Breast epithelium (tissue), 3 donors: ENCODE results near the gene IGSF11.

ENCODE experiments used
- CTCF ChIP-seq, 3 donors: fragments of 450-650 bp; IDR thresholded peaks; one replicate each; pipeline ENCODE4 v1.5.1; 2016 to 2017; ENCODE audit warnings: antibody characterized with exemption in 3 of 3, mild to moderate bottlenecking in 3 of 3, moderate library complexity in 3 of 3
- POLR2A ChIP-seq: fragments of 450-650 bp; IDR thresholded peaks from one replicate; pipeline ENCODE4 v1.6.1; 2016; ENCODE audit warnings: antibody characterized with exemption, mild to moderate bottlenecking, moderate library complexity

GRCh38 chr3:119063471-119063870, 28.8 kb upstream of the IGSF11 start:
- TF ChIP-seq CTCF (IDR thresholded peaks at IDR 0.05) (no peak), POLR2A (no peak)
